HepG2 (cell line): ENCODE measurements around the gene DNASE2. TPM values are rescaled to one million over a fixed set of nuclear protein-coding genes. Genes with fewer than 3 reads are reported as not detected.

Experiments used
- ATAC-seq: fragments of 200-7000 bp; cut with Tn5 transposase; 3 replicates; pipeline ENCODE4 v1.9.1; 2020; ENCODE audit warnings: mild to moderate bottlenecking, moderate library complexity
- BruUV-seq: library from RNA; stranded (reverse); fragments of 400-500 nt; replicated peaks from 2 replicates; lab custom pipeline; 2021; lab: Mats Ljungman, UMichigan
- CTCF ChIA-PET: fragments of 300-600 bp; formaldehyde crosslinking; extraction: SDS; loops from one replicate; lab custom pipeline; 2021; ENCODE audit warnings: low total read pairs, inconsistent platforms, low intra/inter-chr PET ratio; lab: Yijun Ruan, JAX
- POLR2A ChIA-PET: fragments of 350-600 bp; sonication (Branson Sonifier 250); formaldehyde crosslinking; loops from one replicate; lab custom pipeline; 2020; ENCODE audit warnings: antibody characterized with exemption, inconsistent platforms; lab: Yijun Ruan, JAX
- DNase-seq: peaks from one replicate; pipeline ENCODE4 v3.0.0-alpha.2; 2015; ENCODE audit warnings: low spot score
- FAIRE-seq: peaks from 3 replicates; lab custom pipeline; 2011; peaks lifted over from hg19 to GRCh38; lab: Jason Lieb, UNC
- H2AFZ ChIP-seq: one replicate; pipeline ENCODE4 v1.6.1; 2011; ENCODE audit warnings: low read length, inconsistent platforms
- H3K27ac ChIP-seq: fragments of 300-600 bp; 3 replicates; pipeline ENCODE4 v1.8.0; 2011; ENCODE audit warnings: mixed run types, mild to moderate bottlenecking, mixed read lengths, low read length, inconsistent platforms; ENCODE audit not compliant: insufficient read depth; ENCODE audit errors: extremely low read length
- H3K27me3 ChIP-seq, 2 experiments: fragments of 200-600 bp in 1 of 2; 2 replicates in 1 of 2; 3 replicates in 1 of 2; pipeline versions ENCODE4 v1.6.0 to v1.8.0; 2011; ENCODE audit warnings: low read length in 2 of 2, mild to moderate bottlenecking in 2 of 2, moderate library complexity in 2 of 2, inconsistent platforms in 1 of 2; ENCODE audit not compliant: insufficient read depth in 2 of 2, control insufficient read depth in 1 of 2
- H3K36me3 ChIP-seq, 2 experiments: fragments of 200-600 bp in 1 of 2; replicated peaks in 1 of 2; 2 replicates in 1 of 2; 3 replicates in 1 of 2; pipeline versions ENCODE4 v1.5.1 to v1.8.0; 2011; ENCODE audit warnings: low read length in 2 of 2, inconsistent platforms in 1 of 2; ENCODE audit not compliant: insufficient read depth in 2 of 2, control insufficient read depth in 1 of 2
- H3K4me1 ChIP-seq: 2 replicates; pipeline ENCODE4 v1.5.1; 2012; ENCODE audit warnings: low read length, inconsistent platforms; ENCODE audit not compliant: insufficient read depth
- H3K4me2 ChIP-seq: 2 replicates; pipeline ENCODE4 v1.6.0; 2011; ENCODE audit warnings: low read depth, low read length, inconsistent platforms
- H3K4me3 ChIP-seq, 3 experiments: fragments of 200-600 bp in 1 of 3; sonication (generic), shearing (Covaris generic) in 1 of 3; replicated peaks in 1 of 3; 2 replicates each; pipeline ENCODE4 v1.5.1; 2011 to 2016; ENCODE audit warnings: low read length in 3 of 3, inconsistent platforms in 2 of 3, low read depth in 2 of 3, mild to moderate bottlenecking in 2 of 3, control low read depth in 1 of 3, mixed read lengths in 1 of 3; ENCODE audit not compliant: insufficient read depth in 1 of 3
- H3K79me2 ChIP-seq: one replicate; pipeline ENCODE4 v1.6.1; 2011; ENCODE audit warnings: low read length, inconsistent platforms; ENCODE audit not compliant: insufficient read depth
- H3K9ac ChIP-seq: 2 replicates; pipeline ENCODE4 v1.6.0; 2011; ENCODE audit warnings: mild to moderate bottlenecking, low read depth, low read length, inconsistent platforms; ENCODE audit not compliant: insufficient read depth
- H3K9me3 ChIP-seq: 2 replicates; pipeline ENCODE4 v1.5.1; 2012; ENCODE audit warnings: mild to moderate bottlenecking, low read length
- H4K20me1 ChIP-seq: 2 replicates; pipeline ENCODE4 v1.6.0; 2011; ENCODE audit warnings: inconsistent platforms, mild to moderate bottlenecking, low read length, moderate library complexity; ENCODE audit not compliant: insufficient read depth
- AGO2 ChIP-seq: fragments of 200-400 bp; formaldehyde crosslinking; optimal IDR thresholded peaks from 2 replicates; pipeline ENCODE3; 2017; ENCODE audit warnings: mild to moderate bottlenecking, low read depth, low read length, moderate library complexity
- AKAP8 ChIP-seq: sonication (generic); formaldehyde crosslinking; IDR thresholded peaks from 2 replicates; pipeline ENCODE4 v1.5.1; 2020; ENCODE audit warnings: mild to moderate bottlenecking, missing genetic modification reagents
- CTCF ChIP-seq: sonication (generic); formaldehyde crosslinking; IDR thresholded peaks from 2 replicates; pipeline ENCODE4 v1.5.0; 2020; ENCODE audit warnings: mild to moderate bottlenecking, missing genetic modification reagents, moderate library complexity
- FLYWCH1 ChIP-seq: sonication (generic); formaldehyde crosslinking; IDR thresholded peaks from 2 replicates; pipeline ENCODE4 v1.8.1; 2023; ENCODE audit warnings: mild to moderate bottlenecking, missing genetic modification reagents
- HOXA5 ChIP-seq: sonication (generic); formaldehyde crosslinking; IDR thresholded peaks from 2 replicates; pipeline ENCODE4 v1.4.0; 2020; ENCODE audit warnings: missing genetic modification reagents
- MAFF ChIP-seq: IDR thresholded peaks from 2 replicates; pipeline ENCODE4 v1.6.1; 2011; ENCODE audit warnings: low read depth, low read length, improper control_type of control experiment
- MIER2 ChIP-seq: IDR thresholded peaks from 2 replicates; pipeline ENCODE4 v1.6.1; 2016; ENCODE audit warnings: missing biosample characterization, missing genetic modification reagents
- RFX3 ChIP-seq: IDR thresholded peaks from 2 replicates; pipeline ENCODE4 v1.6.1; 2016; ENCODE audit warnings: missing biosample characterization, missing genetic modification reagents
- SAP130 ChIP-seq: IDR thresholded peaks from 2 replicates; pipeline ENCODE4 v1.6.1; 2016; ENCODE audit warnings: low read depth
- SOX13 ChIP-seq, 3 experiments: fragments of 450-650 bp in 1 of 3; sonication (generic) in 1 of 3; formaldehyde crosslinking in 1 of 3; IDR thresholded peaks in 2 of 3; conservative IDR thresholded peaks in 1 of 3; 2 replicates each; pipeline versions ENCODE4 v1.5.0 to v1.6.1; 2016 to 2020; ENCODE audit warnings: antibody characterized with exemption in 1 of 3, mild to moderate bottlenecking in 1 of 3, missing compliant biosample characterization in 1 of 3, missing genetic modification reagents in 1 of 3, moderate library complexity in 1 of 3
- TCF7L2 ChIP-seq: IDR thresholded peaks from 2 replicates; pipeline ENCODE4 v1.6.1; 2011; ENCODE audit warnings: mild to moderate bottlenecking, low read depth, low read length, moderate library complexity
- USF2 ChIP-seq, 2 experiments: sonication (generic) in 1 of 2; formaldehyde crosslinking in 1 of 2; IDR thresholded peaks; 2 replicates each; pipeline versions ENCODE4 v1.5.1 to v1.6.1; 2011 to 2020; ENCODE audit warnings: borderline replicate concordance in 1 of 2, low read depth in 1 of 2, low read length in 1 of 2, mild to moderate bottlenecking in 1 of 2, missing genetic modification reagents in 1 of 2, moderate library complexity in 1 of 2
- XBP1 ChIP-seq: sonication (generic); formaldehyde crosslinking; IDR thresholded peaks from 2 replicates; pipeline ENCODE4 v1.5.0; 2020; ENCODE audit warnings: missing genetic modification reagents
- ZMAT5 ChIP-seq: sonication (generic); formaldehyde crosslinking; IDR thresholded peaks from 2 replicates; pipeline ENCODE4 v1.5.0; 2020; ENCODE audit warnings: mild to moderate bottlenecking, low read depth, missing genetic modification reagents, borderline replicate concordance
- ZNF569 ChIP-seq: sonication (generic); formaldehyde crosslinking; IDR thresholded peaks from 2 replicates; pipeline ENCODE4 v1.5.0; 2020; ENCODE audit warnings: mild to moderate bottlenecking, missing genetic modification reagents, moderate library complexity, borderline replicate concordance
- ZNF589 ChIP-seq: sonication (generic); formaldehyde crosslinking; conservative IDR thresholded peaks from 2 replicates; pipeline ENCODE4 v1.8.0; 2022; ENCODE audit warnings: mild to moderate bottlenecking, moderate library complexity, missing genetic modification reagents
- ZNF629 ChIP-seq: sonication (generic); formaldehyde crosslinking; conservative IDR thresholded peaks from 2 replicates; pipeline ENCODE4 v1.5.0; 2020; ENCODE audit warnings: missing genetic modification reagents
- WGBS: methylation state at CpG from one replicate; pipeline ENCODE4 v1.1.6; 2017; ENCODE audit warnings: low lambda C conversion rate; 5-methylcytosine and 5-hydroxymethylcytosine counted together
- in situ Hi-C: cut with HindIII; loops from 2 replicates; pipeline ENCODE4 v1.10.0; 2017; ENCODE audit warnings: low pct_unique_long_range_greater_than_20kb; ENCODE audit not compliant: extremely low pct_ligation_motif_present
- intact Hi-C: fragments of 100-400 bp; cut with micrococcal nuclease; formaldehyde crosslinking; loops from one replicate; pipeline ENCODE4 v1.10.0; 2022; ENCODE audit not compliant: unreplicated experiment
- polyA plus RNA-seq, 8 experiments: library from polyadenylated mRNA; depleted of rRNA in 3 of 8; stranded (reverse) in 7 of 8; unstranded in 1 of 8; fragments of >200 nt; fragmentation: Illumina TruSeq in 4 of 8; extraction: Trizol in 4 of 8; gene quantifications; 2 replicates each; pipeline versions ENCODE4 v1.2.1 to v1.2.3, GENCODE V29; 2011 to 2016; ENCODE audit warnings: low read depth in 4 of 8, missing spikeins in 1 of 8, mixed read lengths in 1 of 8; ENCODE audit not compliant: insufficient read depth in 1 of 8
- total RNA-seq, 5 experiments: library from RNA; depleted of rRNA; stranded (reverse); fragments of >200 nt; fragmentation: Illumina TruSeq; extraction: Trizol; gene quantifications; 2 replicates each; pipeline ENCODE4 v1.2.3, GENCODE V29; 2016; ENCODE audit warnings: low read depth in 1 of 5

The DNASE2 gene
- total and polyA plus RNA-seq, 2 of the 13 experiments (the other 11 are each of a cell fraction or from before 2014, with no cell fraction given): 7.5 to 16.2 TPM

GRCh38 chr19:12881172-12881808, at the start of gene DNASE2 (continued):
- TF ChIP-seq TCF7L2 (no peak), ZNF629 (CRISPR knock-in tag) (no peak), ZMAT5 (CRISPR knock-in tag) (no peak)
- TF ChIP-seq, all 625 proteins: peak for 40

- in situ Hi-C loops: no loop called here
- no peak for ATAC-seq
- Histone ChIP-seq H3K79me2 (peaks cover 20% of the 10 kb centered on the region), H3K36me3 (peaks cover 21 to 33% of the 10 kb centered on the region in 2 experiments), H3K4me3 (no peak overlapping the region), H3K4me1 (peaks cover 31% of the 10 kb centered on the region), H4K20me1 (0 out of 2 replicates have a peak, but pooled peaks cover 4% of the 10 kb centered on the region), H2AFZ (no peak overlapping the region), H3K4me2 (no peak overlapping the region), H3K27ac (peak overlapping the region; percentile 11), H3K9ac (no peak overlapping the region), H3K27me3 (no peaks in the 10 kb centered on the region; a peak in 1 of 5 replicates), H3K9me3 (no peaks in the 10 kb centered on the region)
- no peak for DNase-seq
- BruUV-seq: no TSS peak
- FAIRE-seq: no peak
- ChIA-PET CTCF (no interaction called here), POLR2A (interaction anchor here (1.6 kb wide), 1 partner anchor 9 kb away, joined by 6 read pairs; no protein-coding TSS in a partner anchor)
- intact Hi-C loops: no loop called here
- 97% methylated on average over 15 of the region's 19 CpGs for WGBS
- TF ChIP-seq SOX13 (IDR thresholded peaks at IDR 0.05) (no peak), SOX13 (CRISPR knock-in tag; conservative IDR thresholded peaks at IDR 0.05 in 1 of 2, IDR thresholded peaks at IDR 0.05 in 1 of 2) (no peak), XBP1 (no peak), RFX3 (CRISPR knock-in tag) (no peak), ZNF589 (no peak), MIER2 (CRISPR knock-in tag) (no peak), MAFF (no peak), HOXA5 (CRISPR knock-in tag) (no peak), SAP130 (CRISPR knock-in tag) (no peak), AGO2 (peak; percentile 86), CTCF (CRISPR knock-in tag) (0 out of 2 replicates have a peak, but pooled peaks have one; percentile 8), USF2 (IDR thresholded peaks at IDR 0.05; ENCODE audit: low read depth, low read length) (no peak), USF2 (CRISPR knock-in tag; IDR thresholded peaks at IDR 0.05; ENCODE audit: borderline replicate concordance) (no peak), ZNF569 (no peak), AKAP8 (CRISPR knock-in tag) (0 out of 2 replicates have a peak, but pooled peaks have one; percentile 26), FLYWCH1 (CRISPR knock-in tag) (no peak)
Observed at GRCh38 chr19:12930002-12930645, 48.9 kb upstream of the DNASE2 start.
